ENCODE results near the gene KIFC1.
"Not testable (repeated sequence)": the region's sequence is repeated elsewhere in the genome, so short reads cannot be mapped to it uniquely, and the experiment has no call there.

- not testable (repeated sequence) for TF ChIP-seq POLR2A (IDR thresholded peaks at IDR 0.05; ENCODE audit: low read depth, low read length); PAX5 (IDR thresholded peaks at IDR 0.05; ENCODE audit: insufficient read depth, low read length, severe bottlenecking); TAF1 (IDR thresholded peaks at IDR 0.05; ENCODE audit: low read depth, low read length)
Observed at GRCh38 chr6:33399881-33400280, 8.3 kb downstream of the KIFC1 start.
